MCF 10A (cell line): Measurements from ENCODE around the gene CRIM1. TPM values are rescaled to one million over a fixed set of nuclear protein-coding genes. Genes with fewer than 3 reads are reported as not detected.

Source experiments
- BruUV-seq: library from RNA; stranded (reverse); fragments of 400-500 nt; replicated peaks from 2 replicates; lab custom pipeline; 2021; lab: Mats Ljungman, UMichigan
- CTCF ChIA-PET: fragments of 300-600 bp; sonication (Branson Sonifier 250); formaldehyde crosslinking; extraction: SDS; loops from one replicate; lab custom pipeline; 2021; ENCODE audit warnings: antibody characterized with exemption, inconsistent platforms; lab: Yijun Ruan, JAX
- POLR2A ChIA-PET: fragments of 300-600, 350-650 bp; sonication (Branson Sonifier 250); formaldehyde crosslinking; extraction: SDS; loops from one replicate; lab custom pipeline; 2020; ENCODE audit warnings: antibody characterized with exemption, inconsistent platforms; lab: Yijun Ruan, JAX
- DNase-seq: peaks from one replicate; pipeline ENCODE4 v3.0.0-alpha.2; 2018; ENCODE audit not compliant: unreplicated experiment
- H3K27ac Mint-ChIP-seq: one replicate; pipeline ENCODE4 v1.8.0; 2022; ENCODE audit warnings: mild to moderate bottlenecking, low read depth, mixed read lengths; ENCODE audit not compliant: unreplicated experiment
- H3K27me3 Mint-ChIP-seq: one replicate; pipeline ENCODE4 v1.8.0; 2022; ENCODE audit warnings: mixed read lengths; ENCODE audit not compliant: insufficient read depth, unreplicated experiment
- H3K36me3 Mint-ChIP-seq: one replicate; pipeline ENCODE4 v1.8.0; 2022; ENCODE audit warnings: mild to moderate bottlenecking, moderate library complexity, mixed read lengths; ENCODE audit not compliant: insufficient read depth, unreplicated experiment
- H3K4me1 Mint-ChIP-seq: one replicate; pipeline ENCODE4 v1.8.0; 2022; ENCODE audit warnings: mixed read lengths; ENCODE audit not compliant: insufficient read depth, unreplicated experiment
- H3K4me3 Mint-ChIP-seq: one replicate; pipeline ENCODE4 v1.8.0; 2022; ENCODE audit warnings: mild to moderate bottlenecking, moderate library complexity, mixed read lengths; ENCODE audit not compliant: unreplicated experiment
- H3K9me3 Mint-ChIP-seq: one replicate; pipeline ENCODE4 v1.8.0; 2022; ENCODE audit warnings: mixed read lengths; ENCODE audit not compliant: unreplicated experiment
- CTCF ChIP-seq: fragments of 200-600 bp; IDR thresholded peaks from one replicate; pipeline ENCODE4 v1.8.0; 2022; ENCODE audit warnings: antibody characterized with exemption, mild to moderate bottlenecking; ENCODE audit not compliant: unreplicated experiment
- intact Hi-C: fragments of 100-400 bp; cut with micrococcal nuclease; formaldehyde crosslinking; loops from 2 replicates; pipeline ENCODE4 v1.14.1; 2022
- total RNA-seq: library from RNA; stranded (reverse); gene quantifications from 2 replicates; pipeline ENCODE4 v1.2.3, GENCODE V29; 2022

Gene CRIM1
- total RNA-seq, 1 experiment from 2014 or later = 185 TPM

DNA sequence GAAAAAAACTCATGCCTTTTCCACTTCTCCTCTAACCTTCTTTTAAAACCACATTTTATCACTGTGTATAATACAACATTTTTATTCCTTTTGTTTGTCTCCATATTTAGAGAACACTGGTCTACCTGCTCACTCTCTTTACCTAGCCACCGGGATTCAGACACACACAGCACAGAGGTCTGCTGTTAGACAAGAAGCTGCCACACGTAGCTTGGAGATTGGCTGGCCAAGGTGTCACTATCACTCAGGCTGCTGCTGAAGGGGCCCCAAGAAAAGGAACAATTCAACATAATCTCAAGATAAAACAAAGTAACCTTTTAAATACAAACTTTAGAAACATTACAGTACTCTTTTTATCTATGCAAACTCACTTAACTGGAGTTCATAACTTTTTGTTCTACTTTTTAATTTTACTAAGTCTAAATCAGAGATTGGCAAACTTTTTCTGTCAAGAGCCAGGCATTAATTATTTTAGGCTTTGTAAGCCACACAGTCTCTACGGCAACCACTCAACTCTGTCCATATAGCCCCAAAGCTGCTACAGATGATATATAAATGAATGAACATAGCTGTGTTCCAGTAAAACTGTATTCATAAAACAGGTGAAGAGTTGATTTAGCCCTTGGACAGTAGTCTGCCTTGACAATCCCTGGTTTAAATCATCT lies 216.6 kb downstream of the CRIM1 start:
- POLR2A ChIA-PET = no interaction called here
- no peak overlapping the region for H3K4me3 Mint-ChIP-seq
- no TSS peak for BruUV-seq

GRCh38 chr2:36572719-36573059 lies 217.1 kb downstream of the CRIM1 start:
- Mint-ChIP-seq H3K36me3 (peaks cover 62% of the 10 kb centered on the region), H3K4me1 (peaks cover 10% of the 10 kb centered on the region), H3K27ac (peak overlapping the region; percentile 37), H3K4me3 (no peak overlapping the region), H3K27me3 (no peaks in the 10 kb centered on the region), H3K9me3 (no peaks in the 10 kb centered on the region)
- intact Hi-C loops = no loop called here
- BruUV-seq = no TSS peak
- TF ChIP-seq CTCF = no peak
- POLR2A ChIA-PET = no interaction called here
- DNase-seq = no peak
- CTCF ChIA-PET = interaction anchor here (1.2 kb wide), 1 partner anchor 10 kb away, joined by 4 read pairs; no protein-coding TSS in a partner anchor

More for the DNA sequence above, 216.6 kb downstream of the CRIM1 start:
- no peak for DNase-seq
- Mint-ChIP-seq H3K4me1 (peaks cover 14% of the 10 kb centered on the region), H3K9me3 (no peaks in the 10 kb centered on the region), H3K27ac (peak overlapping the region; percentile 37), H3K27me3 (no peaks in the 10 kb centered on the region), H3K36me3 (peaks cover 62% of the 10 kb centered on the region)
- intact Hi-C loops = no loop called here
- CTCF ChIA-PET = interaction anchor here (0.7 to 1.2 kb wide), 3 partner anchors 10 to 41 kb away, joined by 3 to 4 read pairs (median 3); no protein-coding TSS in a partner anchor
- no peak for TF ChIP-seq CTCF

- Mint-ChIP-seq H3K27me3 (no peaks in the 10 kb centered on the region), H3K4me1 (peaks cover 7% of the 10 kb centered on the region), H3K27ac (no peak overlapping the region), H3K36me3 (peaks cover 63% of the 10 kb centered on the region), H3K4me3 (no peak overlapping the region), H3K9me3 (no peaks in the 10 kb centered on the region)
- CTCF ChIA-PET = no interaction called here
- POLR2A ChIA-PET = interaction anchor here (1.0 kb wide), 1 partner anchor 11 kb away, joined by 3 read pairs; no protein-coding TSS in a partner anchor
- BruUV-seq = no TSS peak
- DNase-seq = no peak
- no peak for TF ChIP-seq CTCF
- intact Hi-C loops = no loop called here
Measured at GRCh38 chr2:36573165-36573564, 217.6 kb downstream of the CRIM1 start.

DNA sequence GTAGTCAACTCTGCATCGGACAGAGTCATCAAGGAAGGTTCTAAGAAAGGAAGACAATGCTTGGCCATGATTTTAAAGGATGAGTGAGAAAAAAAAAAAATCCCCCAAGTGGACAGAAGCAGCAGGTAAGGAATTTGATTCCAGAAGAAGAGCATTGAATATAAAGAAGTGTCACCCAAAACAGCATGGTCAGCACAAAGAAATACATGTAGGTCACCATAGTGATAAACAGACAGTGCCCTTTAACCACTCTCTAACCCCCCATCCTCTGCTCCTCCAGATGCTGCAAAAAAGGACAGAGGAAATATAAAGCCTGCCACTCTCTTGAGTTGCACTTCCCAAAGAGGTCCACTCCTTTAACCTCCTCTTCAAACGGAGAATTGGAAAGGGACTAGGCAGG lies 219.0 kb downstream of the CRIM1 start:
- Mint-ChIP-seq H3K27ac (no peak overlapping the region), H3K27me3 (no peaks in the 10 kb centered on the region), H3K4me3 (no peak overlapping the region), H3K4me1 (peaks cover 12% of the 10 kb centered on the region), H3K36me3 (peaks cover 74% of the 10 kb centered on the region), H3K9me3 (no peaks in the 10 kb centered on the region)
- intact Hi-C loops = no loop called here
- no peak for DNase-seq
- no peak for TF ChIP-seq CTCF
- POLR2A ChIA-PET = no interaction called here
- no TSS peak for BruUV-seq
- CTCF ChIA-PET = no interaction called here
